ENCODE data around the gene NBPF8.
"Not testable (repeated sequence)": the region's sequence is repeated elsewhere in the genome, so short reads cannot be mapped to it uniquely, and the experiment has no call there.

Gene NBPF8, protein sequence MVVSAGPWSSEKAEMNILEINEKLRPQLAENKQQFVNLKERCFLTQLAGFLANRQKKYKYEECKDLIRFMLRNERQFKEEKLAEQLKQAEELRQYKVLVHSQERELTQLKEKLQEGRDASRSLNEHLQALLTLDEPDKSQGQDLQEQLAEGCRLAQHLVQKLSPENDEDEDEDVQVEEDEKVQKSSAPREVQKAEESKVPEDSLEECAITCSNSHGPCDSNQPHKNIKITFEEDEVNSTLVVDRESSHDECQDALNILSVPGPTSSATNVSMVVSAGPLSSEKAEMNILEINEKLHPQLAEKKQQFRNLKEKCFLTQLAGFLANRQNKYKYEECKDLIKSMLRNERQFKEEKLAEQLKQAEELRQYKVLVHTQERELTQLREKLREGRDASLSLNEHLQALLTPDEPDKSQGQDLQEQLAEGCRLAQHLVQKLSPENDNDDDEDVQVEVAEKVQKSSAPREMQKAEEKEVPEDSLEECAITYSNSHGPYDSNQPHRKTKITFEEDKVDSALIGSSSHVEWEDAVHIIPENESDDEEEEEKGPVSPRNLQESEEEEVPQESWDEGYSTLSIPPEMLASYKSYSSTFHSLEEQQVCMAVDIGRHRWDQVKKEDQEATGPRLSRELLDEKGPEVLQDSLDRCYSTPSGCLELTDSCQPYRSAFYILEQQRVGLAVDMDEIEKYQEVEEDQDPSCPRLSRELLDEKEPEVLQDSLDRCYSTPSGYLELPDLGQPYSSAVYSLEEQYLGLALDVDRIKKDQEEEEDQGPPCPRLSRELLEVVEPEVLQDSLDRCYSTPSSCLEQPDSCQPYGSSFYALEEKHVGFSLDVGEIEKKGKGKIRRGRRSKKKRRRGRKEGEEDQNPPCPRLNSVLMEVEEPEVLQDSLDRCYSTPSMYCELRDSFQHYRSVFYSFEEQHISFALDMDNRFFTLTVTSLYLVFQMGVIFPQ

DNA sequence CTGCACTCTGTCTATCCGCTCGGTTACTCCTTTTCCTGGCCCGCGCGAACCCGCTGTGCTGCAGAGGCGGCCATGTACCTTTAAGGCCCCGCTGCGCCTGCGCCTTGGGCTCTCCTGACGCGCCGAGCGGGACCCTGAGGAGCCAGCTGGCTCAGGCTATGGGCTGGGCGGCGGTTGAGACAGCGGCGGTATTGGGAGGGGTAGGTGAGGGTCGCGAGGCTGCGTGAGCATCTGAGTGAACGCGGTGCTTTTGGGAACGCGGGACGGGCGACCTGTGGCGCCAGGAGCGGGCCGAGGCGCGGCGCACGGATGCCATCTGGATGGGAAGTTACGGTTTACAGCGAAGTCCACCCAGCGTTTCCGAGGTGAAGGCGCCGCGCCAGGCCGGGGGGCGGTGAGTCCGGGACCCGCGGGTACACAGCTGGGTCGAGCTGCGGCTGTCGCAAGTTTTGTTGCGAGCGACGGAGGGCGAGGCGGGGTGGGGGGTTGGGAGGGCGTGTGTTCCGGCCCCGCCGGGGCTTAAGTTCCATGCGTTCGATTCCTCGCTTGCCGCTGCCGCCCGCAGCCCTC is at the start of gene NBPF8:
Gene NBPF8 (plus strand): TSS at position 125 of the 570 bp plus-strand sequence. CDS start 21,488 bp downstream, outside the sequence.
- DNase-seq: not testable (repeated sequence)

DNA sequence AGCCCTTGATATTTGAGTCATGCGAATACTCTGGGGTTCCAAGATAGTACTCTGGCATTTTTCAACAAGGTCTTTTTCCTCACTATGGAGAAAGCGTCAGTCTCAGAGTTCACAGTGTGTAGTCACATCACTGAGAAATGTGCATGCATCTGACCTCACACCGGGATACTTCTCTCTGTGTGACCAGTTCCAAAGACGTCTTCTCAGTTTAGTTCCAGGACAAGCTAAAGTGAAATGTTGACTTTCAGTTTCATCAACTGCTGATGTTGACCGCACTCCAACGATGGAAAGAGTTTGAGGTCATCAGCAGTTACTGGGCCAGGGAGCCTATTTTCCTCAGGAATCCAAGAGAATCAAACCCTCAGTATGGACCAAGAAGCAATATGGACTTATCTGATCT is 47.1 kb upstream of the NBPF8 start:
- not testable (repeated sequence) for DNase-seq

DNA sequence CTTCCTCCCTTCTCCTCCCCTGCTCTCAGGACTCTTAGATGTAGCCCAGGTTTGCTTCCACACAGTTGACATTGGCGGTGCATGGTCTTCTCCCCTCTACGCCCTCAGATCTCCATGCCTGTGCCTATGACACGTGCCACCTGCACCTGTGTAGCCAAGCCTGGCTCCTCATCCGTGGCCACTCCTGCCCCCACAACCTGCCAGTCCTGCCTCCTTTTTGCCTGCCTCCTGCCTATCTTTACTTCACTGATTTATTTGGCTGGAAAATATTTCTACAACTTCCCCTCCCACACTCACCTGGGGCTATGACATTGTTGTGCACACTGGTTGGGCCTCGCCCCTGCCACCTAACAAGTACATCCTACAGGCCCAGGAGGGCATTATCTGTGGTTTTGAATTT is 28.2 kb upstream of the NBPF8 start:
- DNase-seq: not testable (repeated sequence)

DNA sequence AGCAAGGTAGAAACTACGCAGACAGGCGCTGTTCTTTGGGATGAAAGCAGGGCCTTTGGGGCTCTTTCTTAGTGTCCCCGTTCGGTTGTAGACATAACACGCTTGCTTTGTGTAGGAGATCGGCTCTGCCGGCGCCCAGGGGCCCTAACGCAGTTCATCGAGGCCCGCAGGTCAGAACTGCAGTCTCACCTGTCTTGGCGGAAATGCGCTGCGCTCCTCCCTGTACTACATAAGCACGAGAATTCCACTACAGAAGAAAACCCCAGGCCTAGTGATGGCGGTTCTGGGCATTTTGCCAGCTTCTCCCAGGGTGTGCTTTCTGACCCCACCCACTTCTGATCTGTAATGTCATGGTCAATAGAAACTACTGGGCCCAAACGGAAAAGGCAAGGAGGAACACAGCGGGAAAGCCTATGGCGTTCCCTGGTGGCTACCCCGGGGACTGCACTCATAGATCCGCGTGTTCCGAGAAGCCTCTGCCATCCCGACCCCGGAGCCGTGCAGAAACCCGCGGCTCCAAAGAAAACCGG is 26.2 kb upstream of the NBPF8 start:
- DNase-seq: not testable (repeated sequence)

DNA sequence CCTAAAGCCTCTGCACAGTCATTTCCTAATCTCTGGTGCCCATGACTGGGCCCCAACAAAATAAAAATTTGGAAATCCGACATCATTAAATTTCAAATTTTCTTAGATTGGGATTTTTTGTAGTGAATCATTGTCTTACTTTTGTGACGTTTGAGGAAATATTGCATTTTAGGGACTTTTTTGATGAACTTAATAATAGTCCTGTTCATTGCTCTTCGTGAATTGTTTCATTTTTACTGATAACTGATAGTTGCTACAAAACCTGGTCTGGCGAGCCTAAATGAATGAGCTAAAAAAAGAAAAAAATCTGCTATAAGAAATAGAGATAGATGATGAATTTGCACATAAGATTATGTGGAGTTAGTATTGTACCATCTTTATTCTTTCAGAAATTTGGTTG is 23.5 kb upstream of the NBPF8 start:
- DNase-seq: not testable (repeated sequence)

DNA sequence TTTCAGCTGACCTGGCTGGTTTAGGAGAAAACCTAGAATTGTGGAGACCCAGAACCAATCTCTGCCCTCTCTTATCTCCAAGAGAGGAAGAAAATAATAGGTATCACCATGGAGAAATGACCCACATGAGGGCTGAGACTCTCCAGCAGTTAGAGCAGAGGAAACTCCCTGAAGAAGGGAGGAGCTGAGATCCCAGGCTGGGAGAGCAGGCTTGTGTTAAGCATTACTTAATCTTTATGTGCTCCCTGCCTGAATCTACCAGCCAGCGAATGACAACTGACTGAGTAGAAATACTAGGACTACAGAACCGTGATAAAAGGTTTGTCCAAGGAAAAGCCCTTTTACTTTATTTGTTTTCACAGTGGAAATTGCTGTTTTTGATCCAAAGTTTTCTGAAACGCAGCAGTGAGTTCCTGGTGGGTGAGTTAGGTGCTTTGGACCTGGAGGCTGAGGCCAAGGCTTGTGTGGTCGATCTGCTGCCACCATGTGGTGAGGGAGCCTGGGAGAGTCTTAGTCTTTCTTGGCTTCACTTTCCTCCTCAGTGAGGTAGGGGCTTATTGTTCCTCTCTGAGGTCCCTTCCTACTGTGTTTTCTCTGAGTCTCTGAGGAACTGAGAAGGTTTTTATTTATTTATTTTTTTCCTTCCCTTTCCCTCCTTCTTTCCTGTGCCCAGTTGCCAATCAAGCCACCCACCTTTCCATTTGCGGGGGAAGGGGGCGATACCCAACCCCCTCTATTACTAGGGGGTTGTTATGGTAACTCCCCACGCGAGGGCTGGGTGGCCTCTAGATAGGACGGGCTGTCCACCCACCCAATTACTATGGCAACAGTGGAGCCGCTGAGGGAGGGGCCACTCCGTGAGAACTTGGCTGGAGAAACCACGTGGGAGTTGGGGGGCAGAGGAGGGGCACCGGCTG is 21.3 kb upstream of the NBPF8 start:
- DNase-seq: not testable (repeated sequence)

DNA sequence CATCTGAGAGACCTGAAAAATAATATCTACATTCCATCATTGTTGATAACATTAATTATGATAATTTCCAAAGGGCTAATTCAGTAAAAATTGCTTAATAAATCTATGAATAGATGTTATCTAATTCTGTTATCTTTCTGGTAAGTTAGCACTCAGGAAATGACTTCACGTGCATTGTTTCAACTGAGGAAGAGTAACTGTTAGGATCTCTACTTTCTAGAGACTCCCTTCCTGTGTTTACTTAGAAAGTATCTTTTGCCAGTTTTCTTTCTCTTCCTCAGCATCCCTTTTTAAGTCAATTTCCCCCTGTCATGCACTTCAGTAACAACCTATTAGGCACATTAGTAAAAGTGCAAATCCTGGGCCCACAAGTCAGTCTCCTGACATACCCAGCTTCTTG is 9.5 kb upstream of the NBPF8 start:
- DNase-seq: not testable (repeated sequence)

DNA sequence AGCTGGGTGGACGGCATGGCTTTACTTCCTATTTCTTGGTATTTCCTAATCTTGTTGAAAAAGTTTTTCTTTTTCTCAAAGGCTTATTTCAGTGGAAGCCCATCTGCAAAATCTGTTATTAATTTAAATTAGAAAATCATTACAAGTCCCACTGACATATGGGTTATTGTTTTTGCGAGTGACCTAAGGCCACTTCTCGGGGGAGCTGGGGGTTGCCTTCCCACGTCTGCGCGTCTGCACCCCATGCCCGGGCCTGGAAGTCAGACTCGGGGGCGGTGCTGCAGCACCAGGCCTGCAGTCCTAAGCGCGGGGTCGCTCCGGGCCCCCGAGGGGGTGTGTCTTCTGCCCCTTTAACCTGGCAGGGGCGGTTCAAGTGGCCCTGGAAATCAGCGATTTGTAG is 384 bp upstream of the NBPF8 start:
- DNase-seq: not testable (repeated sequence)

DNA sequence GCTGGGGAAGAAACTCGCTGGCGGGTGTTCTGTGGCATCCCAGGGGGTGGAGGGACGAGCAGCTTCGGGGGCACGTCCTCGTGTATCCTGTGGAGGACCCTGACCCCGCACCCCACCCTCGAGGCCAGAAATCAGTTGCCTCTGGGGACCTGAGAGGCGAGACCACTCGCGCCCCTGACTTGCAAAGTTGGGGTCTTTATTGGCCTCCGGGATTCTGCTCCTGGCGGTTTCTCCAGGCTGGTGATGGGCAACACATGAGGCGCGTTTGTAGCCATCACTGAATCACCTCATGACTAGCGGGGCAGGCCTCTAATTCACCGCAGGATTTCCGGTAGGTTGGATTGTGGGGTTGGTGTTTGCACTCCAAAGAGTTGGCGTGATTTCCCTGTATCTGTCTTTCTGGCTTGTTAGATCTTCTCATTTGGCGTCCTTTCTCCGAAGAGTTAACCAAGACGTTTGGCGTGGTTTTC is 692 bp downstream of the NBPF8 start:
- DNase-seq: not testable (repeated sequence)

DNA sequence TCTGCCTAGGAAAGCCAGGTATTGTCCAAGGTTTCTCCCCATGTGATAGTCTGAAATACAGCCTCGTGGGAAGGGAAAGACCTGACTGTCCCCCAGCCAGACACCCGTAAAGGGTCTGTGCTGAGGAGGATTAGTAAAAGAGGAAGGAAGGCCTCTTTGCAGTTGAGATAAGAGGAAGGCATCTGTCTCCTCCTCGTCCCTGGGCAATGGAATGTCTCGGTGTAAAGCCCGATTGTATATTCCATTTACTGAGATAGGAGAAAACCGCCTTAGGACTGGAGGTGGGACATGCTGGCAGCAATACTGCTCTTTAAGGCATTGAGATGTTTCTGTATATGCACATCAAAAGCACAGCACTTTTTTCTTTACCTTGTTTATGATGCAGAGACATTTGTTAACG is 10.2 kb downstream of the NBPF8 start:
- not testable (repeated sequence) for DNase-seq

DNA sequence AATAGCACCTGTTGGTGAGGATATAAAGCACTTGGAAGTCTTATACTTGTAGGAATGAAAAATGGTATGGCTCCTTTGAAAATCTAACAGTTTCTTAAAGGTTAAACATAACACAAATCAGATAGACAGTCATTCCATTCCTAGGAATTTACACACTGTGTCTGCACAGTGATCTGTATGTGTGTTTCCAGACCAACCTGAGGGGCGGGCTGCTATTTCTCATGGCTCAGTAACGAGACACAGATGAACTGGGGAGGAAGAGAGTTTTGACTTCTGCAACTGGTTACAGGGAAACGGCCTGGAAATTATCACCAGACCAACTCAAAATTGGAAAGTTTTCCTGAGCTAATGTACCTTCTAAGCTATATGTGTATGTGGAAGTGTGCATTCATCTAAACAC is 16.8 kb downstream of the NBPF8 start:
- not testable (repeated sequence) for DNase-seq

DNA sequence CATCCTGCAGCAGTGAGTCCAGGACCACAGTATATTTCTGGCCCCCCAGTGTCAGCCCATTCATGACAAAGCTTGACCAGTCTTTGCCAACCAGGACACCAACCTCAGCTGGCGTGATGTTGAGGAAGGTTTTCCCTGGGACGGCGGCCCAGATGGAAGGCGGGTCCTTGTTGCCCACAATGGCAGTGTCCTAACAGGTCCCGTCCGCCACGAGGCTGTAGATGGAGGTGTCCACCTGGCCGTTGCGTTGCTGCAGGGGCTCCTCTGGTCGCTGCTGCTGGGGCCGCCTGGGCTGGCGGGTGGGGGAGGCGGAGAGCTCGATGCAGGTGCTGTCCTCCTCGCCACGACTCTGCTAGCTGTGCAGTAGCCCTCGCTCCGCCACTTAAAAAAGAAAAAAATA is 19.0 kb downstream of the NBPF8 start:
- not testable (repeated sequence) for DNase-seq

DNA sequence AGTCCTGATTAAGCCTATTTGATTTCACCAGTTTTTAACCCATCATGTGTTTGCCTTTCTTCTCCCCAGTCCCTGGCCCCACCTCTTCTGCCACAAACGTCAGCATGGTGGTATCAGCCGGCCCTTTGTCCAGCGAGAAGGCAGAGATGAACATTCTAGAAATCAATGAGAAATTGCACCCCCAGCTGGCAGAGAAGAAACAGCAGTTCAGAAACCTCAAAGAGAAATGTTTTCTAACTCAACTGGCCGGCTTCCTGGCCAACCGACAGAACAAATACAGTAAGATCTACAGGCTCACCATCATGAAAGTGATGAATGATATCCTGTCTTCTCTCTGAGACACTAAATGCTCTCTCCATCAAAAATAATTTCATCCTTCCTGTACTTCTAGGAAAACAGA is 34.3 kb downstream of the NBPF8 start:
- DNase-seq: not testable (repeated sequence)
